IMR-90 (cell line): ENCODE measurements around the gene PRR36. TPM values are rescaled to one million over a fixed set of nuclear protein-coding genes. Genes with fewer than 3 reads are reported as not detected.

Experiments
- ATAC-seq: fragments of 200-7000 bp; cut with Tn5 transposase; 2 replicates; pipeline ENCODE4 v1.9.1; 2020; ENCODE audit warnings: low read depth, mild to moderate bottlenecking, moderate library complexity
- BruUV-seq: library from RNA; stranded (reverse); fragments of 400-500 nt; replicated peaks from 2 replicates; lab custom pipeline; 2021; lab: Mats Ljungman, UMichigan
- CTCF ChIA-PET: fragments of 300-600 bp; formaldehyde crosslinking; extraction: SDS; loops from one replicate; lab custom pipeline; 2021; ENCODE audit warnings: antibody characterized with exemption; lab: Yijun Ruan, JAX
- POLR2A ChIA-PET: fragments of 300-600 bp; sonication (Branson Sonifier 250); formaldehyde crosslinking; loops from one replicate; lab custom pipeline; 2022; ENCODE audit warnings: antibody characterized with exemption; ENCODE audit not compliant: unreplicated experiment; lab: Charles Lee
- DNase-seq: peaks from one replicate; pipeline ENCODE4 v3.0.0; 2013
- H2AFZ ChIP-seq: replicated peaks from 2 replicates; pipeline ENCODE3; 2013; ENCODE audit warnings: low read length, mild to moderate bottlenecking; ENCODE audit not compliant: poor library complexity
- H2AK5ac ChIP-seq: 2 replicates; pipeline ENCODE4 v1.6.1; 2013; ENCODE audit warnings: low read depth, low read length, inconsistent platforms
- H2AK9ac ChIP-seq: replicated peaks from 2 replicates; pipeline ENCODE3; 2013; ENCODE audit warnings: mild to moderate bottlenecking, low read depth, low read length, moderate library complexity; ENCODE audit not compliant: poor library complexity
- H2BK120ac ChIP-seq: 2 replicates; pipeline ENCODE4 v1.6.1; 2013; ENCODE audit warnings: low read depth, low read length, inconsistent platforms
- H2BK15ac ChIP-seq: 3 replicates; pipeline ENCODE4 v1.6.1; 2013; ENCODE audit warnings: low read depth, low read length, inconsistent platforms
- H2BK20ac ChIP-seq: 2 replicates; pipeline ENCODE4 v1.6.1; 2013; ENCODE audit warnings: low read depth, mild to moderate bottlenecking, inconsistent platforms, low read length, moderate library complexity
- H2BK5ac ChIP-seq: 2 replicates; pipeline ENCODE4 v1.6.1; 2013; ENCODE audit warnings: mild to moderate bottlenecking, low read depth, low read length, inconsistent platforms; ENCODE audit not compliant: poor library complexity, severe bottlenecking
- H3K14ac ChIP-seq: replicated peaks from 2 replicates; pipeline ENCODE4 v1.6.1; 2013; ENCODE audit warnings: low read depth, low read length, inconsistent platforms
- H3K18ac ChIP-seq: 2 replicates; pipeline ENCODE4 v1.6.1; 2013; ENCODE audit warnings: low read depth, low read length, control low read depth
- H3K23ac ChIP-seq: 2 replicates; pipeline ENCODE4 v1.6.1; 2013; ENCODE audit warnings: low read depth, low read length, inconsistent platforms
- H3K27ac ChIP-seq: 2 replicates; pipeline ENCODE4 v1.5.1; 2013; ENCODE audit warnings: mild to moderate bottlenecking, control low read depth, low read length; ENCODE audit not compliant: insufficient read depth
- H3K27me3 ChIP-seq: 2 replicates; pipeline ENCODE4 v1.6.1; 2013; ENCODE audit warnings: low read length; ENCODE audit not compliant: control insufficient read depth, insufficient read depth
- H3K36me3 ChIP-seq: 2 replicates; pipeline ENCODE4 v1.6.1; 2013; ENCODE audit warnings: low read length, mixed read lengths; ENCODE audit not compliant: control insufficient read depth, insufficient read depth
- H3K4ac ChIP-seq: 2 replicates; pipeline ENCODE4 v1.6.1; 2013; ENCODE audit warnings: low read depth, low read length, inconsistent platforms
- H3K4me1 ChIP-seq: 2 replicates; pipeline ENCODE4 v1.6.1; 2013; ENCODE audit warnings: low read length, mixed read lengths; ENCODE audit not compliant: control insufficient read depth, insufficient read depth
- H3K4me2 ChIP-seq: 2 replicates; pipeline ENCODE4 v1.6.1; 2013; ENCODE audit warnings: low read depth, mild to moderate bottlenecking, control low read depth, low read length, moderate library complexity
- H3K4me3 ChIP-seq: 2 replicates; pipeline ENCODE4 v1.5.1; 2013; ENCODE audit warnings: low read depth, mild to moderate bottlenecking, control low read depth, low read length, moderate library complexity; ENCODE audit not compliant: insufficient read depth
- H3K56ac ChIP-seq: 2 replicates; pipeline ENCODE4 v1.6.1; 2013; ENCODE audit warnings: low read length, inconsistent platforms; ENCODE audit not compliant: insufficient read depth; ENCODE audit errors: extremely low read depth
- H3K79me1 ChIP-seq, 2 experiments: 2 replicates each; pipeline ENCODE4 v1.6.1; 2013; ENCODE audit warnings: low read length in 2 of 2, inconsistent platforms in 1 of 2, low read depth in 1 of 2
- H3K9ac ChIP-seq: 2 replicates; pipeline ENCODE4 v1.6.1; 2013; ENCODE audit warnings: low read depth, low read length, control low read depth
- H3K9me1 ChIP-seq: 2 replicates; pipeline ENCODE4 v1.6.1; 2013; ENCODE audit warnings: low read length, inconsistent platforms; ENCODE audit not compliant: insufficient read depth
- H3K9me3 ChIP-seq: 2 replicates; pipeline ENCODE4 v1.6.1; 2013; ENCODE audit warnings: low read length; ENCODE audit not compliant: control insufficient read depth, insufficient read depth
- H4K20me1 ChIP-seq: 2 replicates; pipeline ENCODE4 v1.6.1; 2013; ENCODE audit warnings: low read length, inconsistent platforms; ENCODE audit not compliant: insufficient read depth
- H4K5ac ChIP-seq: 2 replicates; pipeline ENCODE4 v1.6.1; 2013; ENCODE audit warnings: mild to moderate bottlenecking, low read depth, low read length, control low read depth
- H4K8ac ChIP-seq, 2 experiments: 2 replicates each; pipeline ENCODE4 v1.6.1; 2013; ENCODE audit warnings: low read depth in 2 of 2, low read length in 2 of 2, control low read depth in 1 of 2, inconsistent platforms in 1 of 2
- H4K91ac ChIP-seq: 2 replicates; pipeline ENCODE4 v1.6.1; 2013; ENCODE audit warnings: low read depth, low read length, inconsistent platforms; ENCODE audit not compliant: insufficient read depth
- BHLHE40 ChIP-seq: fragments of 150-350 bp; IDR thresholded peaks from 2 replicates; pipeline ENCODE4 v1.6.1; 2016; ENCODE audit warnings: mild to moderate bottlenecking, low read depth, low read length
- CHD1 ChIP-seq: IDR thresholded peaks from 2 replicates; pipeline ENCODE4 v1.6.1; 2012; ENCODE audit warnings: low read depth, low read length, improper control_type of control experiment
- CTCF ChIP-seq: conservative IDR thresholded peaks from 2 replicates; pipeline ENCODE4 v1.5.1; 2012; ENCODE audit warnings: mild to moderate bottlenecking, low read depth, low read length, improper control_type of control experiment
- FOS ChIP-seq: fragments of 150-350 bp; IDR thresholded peaks from 2 replicates; pipeline ENCODE4 v1.6.1; 2016; ENCODE audit warnings: low read depth, low read length
- MAFK ChIP-seq: IDR thresholded peaks from 2 replicates; pipeline ENCODE4 v1.6.1; 2012; ENCODE audit warnings: low read depth, low read length, improper control_type of control experiment
- MAZ ChIP-seq: IDR thresholded peaks from 2 replicates; pipeline ENCODE4 v1.6.1; 2012; ENCODE audit warnings: low read depth, mild to moderate bottlenecking, low read length, improper control_type of control experiment, moderate library complexity, borderline replicate concordance
- MXI1 ChIP-seq: IDR thresholded peaks from 2 replicates; pipeline ENCODE4 v1.6.1; 2012; ENCODE audit warnings: low read depth, mild to moderate bottlenecking, low read length, moderate library complexity, borderline replicate concordance
- POLR2A ChIP-seq: IDR thresholded peaks from 2 replicates; pipeline ENCODE4 v1.6.1; 2012; ENCODE audit warnings: mild to moderate bottlenecking, low read depth, low read length
- RAD21 ChIP-seq: IDR thresholded peaks from 2 replicates; pipeline ENCODE4 v1.6.1; 2012; ENCODE audit warnings: low read length, improper control_type of control experiment
- RCOR1 ChIP-seq: IDR thresholded peaks from 2 replicates; pipeline ENCODE4 v1.6.1; 2012; ENCODE audit warnings: mild to moderate bottlenecking, low read length, improper control_type of control experiment; ENCODE audit not compliant: insufficient replicate concordance
- RFX5 ChIP-seq: IDR thresholded peaks from 2 replicates; pipeline ENCODE4 v1.8.0; 2012; ENCODE audit warnings: low read depth, mild to moderate bottlenecking, low read length, moderate library complexity
- WGBS, 2 experiments: methylation state at CpG; one replicate each; pipeline versions ENCODE4 v1.1.5 to v1.1.7; 2013; ENCODE audit warnings: missing lambda C conversion rate in 2 of 2; ENCODE audit not compliant: insufficient read length in 1 of 2; ENCODE audit errors: extremely low coverage in 2 of 2; 5-methylcytosine and 5-hydroxymethylcytosine counted together
- dilution Hi-C: fragments of 300-500 bp; cut with HindIII; formaldehyde crosslinking; loops from one replicate; pipeline ENCODE4 v1.14.3; 2018; ENCODE audit warnings: low sequenced_read_pairs; ENCODE audit not compliant: unreplicated experiment
- in situ Hi-C: fragments of 300-500 bp; cut with MboI; formaldehyde crosslinking; loops from 3 replicates; pipeline ENCODE4 v1.14.3; 2019; ENCODE audit warnings: low sequenced_read_pairs, inconsistent platforms, mixed read lengths
- intact Hi-C: fragments of 100-400 bp; cut with micrococcal nuclease; formaldehyde crosslinking; loops from 2 replicates; pipeline ENCODE4 v1.10.0; 2022
- polyA plus RNA-seq, 3 experiments: library from polyadenylated mRNA; depleted of rRNA; stranded (reverse); fragments of >200 nt; gene quantifications; 2 replicates each; pipeline ENCODE4 v1.2.3, GENCODE V29; 2012; ENCODE audit warnings: low replicate concordance in 1 of 3
- total RNA-seq: library from RNA; depleted of rRNA; stranded (reverse); fragments of >200 nt; gene quantifications from 2 replicates; pipeline ENCODE4 v1.2.3, GENCODE V29; 2012
- TF ChIP-seq, protein P1 (sequence below): fragments of 150-350 bp; IDR thresholded peaks from 2 replicates; pipeline ENCODE4 v1.6.1; 2016; ENCODE audit warnings: low read depth, mild to moderate bottlenecking, low read length, moderate library complexity, borderline replicate concordance
- TF ChIP-seq, protein P2 (sequence below): fragments of 150-350 bp; IDR thresholded peaks from 2 replicates; pipeline ENCODE4 v1.6.1; 2017; ENCODE audit warnings: mild to moderate bottlenecking, antibody characterized with exemption, low read length, low read depth

Gene PRR36
- total and polyA plus RNA-seq, 2 of the 4 experiments (the other 2 are of a cell fraction) = 0.02 TPM; not detected in 1

GRCh38 chr19:7883796-7884570 is 9.8 kb upstream of the PRR36 start (continued):
- no peak for TF ChIP-seq BHLHE40

DNA sequence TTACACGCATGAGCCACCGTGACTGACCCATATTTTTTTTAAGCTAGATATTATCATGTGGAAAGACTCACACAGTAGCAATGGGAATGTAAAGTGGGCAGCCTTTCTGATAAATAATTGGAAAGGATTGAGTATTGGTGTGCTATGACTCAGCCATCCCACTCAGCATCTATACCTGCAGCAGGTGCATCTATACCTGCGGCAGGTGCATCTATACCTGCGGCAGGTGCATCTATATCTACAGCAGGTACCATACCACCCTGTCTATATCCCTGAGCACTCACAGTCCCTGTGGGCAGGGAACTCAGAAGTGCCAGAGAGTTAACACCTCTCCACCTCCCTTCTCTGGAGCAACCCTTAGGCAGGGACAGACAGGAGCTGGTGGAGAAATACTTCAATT is 8.9 kb upstream of the PRR36 start:
- Histone ChIP-seq H3K9me3 (no peaks in the 10 kb centered on the region), H3K4me3 (no peak overlapping the region), H4K20me1 (no peaks in the 10 kb centered on the region), H2AK5ac (no peak overlapping the region), H3K56ac (no peak overlapping the region), H3K4ac (no peak overlapping the region), H2BK5ac (no peak overlapping the region), H3K27me3 (no peaks in the 10 kb centered on the region), H3K4me2 (no peak overlapping the region), H4K5ac (no peak overlapping the region), H3K14ac (no peak overlapping the region), H2AFZ (no peak overlapping the region), H2BK20ac (no peak overlapping the region), H2BK15ac (no peak overlapping the region), H3K23ac (no peak overlapping the region), H3K36me3 (no peaks in the 10 kb centered on the region), H3K9me1 (no peaks in the 10 kb centered on the region), H2AK9ac (no peak overlapping the region), H3K18ac (no peak overlapping the region), H4K8ac (no peak overlapping the region), H4K91ac (no peak overlapping the region), H3K4me1 (no peaks in the 10 kb centered on the region), H3K9ac (no peak overlapping the region), H3K27ac (no peak overlapping the region), H3K79me1 (no peaks in the 10 kb centered on the region), H2BK120ac (no peak overlapping the region)
- dilution Hi-C loops (no loop called here), in situ Hi-C loops (no loop called here), intact Hi-C loops (no loop called here)
- WGBS, 2 experiments = no CpG with 5 or more reads among the region's 4 CpGs
- no peak for DNase-seq
- no TSS peak for BruUV-seq
- POLR2A ChIA-PET = interaction anchor here (0.7 kb wide), 1 partner anchor 360 kb away, joined by 12 read pairs; no protein-coding TSS in a partner anchor
- CTCF ChIA-PET = interaction anchor here (1.5 kb wide), 1 partner anchor 14 kb away, joined by 6 read pairs; no protein-coding TSS in a partner anchor
- no peak for ATAC-seq
- TF ChIP-seq BHLHE40 (no peak), CHD1 (no peak), MXI1 (no peak), RFX5 (no peak), CTCF (no peak), MAZ (no peak), POLR2A (no peak), FOS (no peak), MAFK (no peak), RCOR1 (no peak), RAD21 (no peak)
- TF ChIP-seq, protein P1, sequence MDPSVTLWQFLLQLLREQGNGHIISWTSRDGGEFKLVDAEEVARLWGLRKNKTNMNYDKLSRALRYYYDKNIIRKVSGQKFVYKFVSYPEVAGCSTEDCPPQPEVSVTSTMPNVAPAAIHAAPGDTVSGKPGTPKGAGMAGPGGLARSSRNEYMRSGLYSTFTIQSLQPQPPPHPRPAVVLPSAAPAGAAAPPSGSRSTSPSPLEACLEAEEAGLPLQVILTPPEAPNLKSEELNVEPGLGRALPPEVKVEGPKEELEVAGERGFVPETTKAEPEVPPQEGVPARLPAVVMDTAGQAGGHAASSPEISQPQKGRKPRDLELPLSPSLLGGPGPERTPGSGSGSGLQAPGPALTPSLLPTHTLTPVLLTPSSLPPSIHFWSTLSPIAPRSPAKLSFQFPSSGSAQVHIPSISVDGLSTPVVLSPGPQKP = no peak
- TF ChIP-seq, protein P2, sequence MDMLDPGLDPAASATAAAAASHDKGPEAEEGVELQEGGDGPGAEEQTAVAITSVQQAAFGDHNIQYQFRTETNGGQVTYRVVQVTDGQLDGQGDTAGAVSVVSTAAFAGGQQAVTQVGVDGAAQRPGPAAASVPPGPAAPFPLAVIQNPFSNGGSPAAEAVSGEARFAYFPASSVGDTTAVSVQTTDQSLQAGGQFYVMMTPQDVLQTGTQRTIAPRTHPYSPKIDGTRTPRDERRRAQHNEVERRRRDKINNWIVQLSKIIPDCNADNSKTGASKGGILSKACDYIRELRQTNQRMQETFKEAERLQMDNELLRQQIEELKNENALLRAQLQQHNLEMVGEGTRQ = no peak
